KOPT-K1 (cell line): Measurements from ENCODE around the gene GNPAT.
"Not testable (repeated sequence)": the region's sequence is repeated elsewhere in the genome, so short reads cannot be mapped to it uniquely, and the experiment has no call there.

ENCODE experiments used
- H3K27ac ChIP-seq: fragments of 200-600 bp; sonication (generic); 2 replicates; pipeline ENCODE4 v1.5.1; 2016; ENCODE audit warnings: antibody characterized with exemption, mild to moderate bottlenecking, low read depth, low read length; ENCODE audit not compliant: poor library complexity, severe bottlenecking
- H3K36me3 ChIP-seq: fragments of 200-600 bp; sonication (generic); 2 replicates; pipeline ENCODE4 v1.5.1; 2017; ENCODE audit warnings: antibody characterized with exemption, mild to moderate bottlenecking, low read length, moderate library complexity; ENCODE audit not compliant: insufficient read depth
- H3K9me3 ChIP-seq: fragments of 200-600 bp; sonication (generic); 2 replicates; pipeline ENCODE4 v1.5.1; 2017; ENCODE audit warnings: antibody characterized with exemption, low read length, mild to moderate bottlenecking; ENCODE audit not compliant: insufficient read depth, poor library complexity, severe bottlenecking

The GNPAT gene

GRCh38 chr1:231207437-231207836 lies 33.6 kb upstream of the GNPAT start:
- H3K36me3 ChIP-seq, result no peaks in the 10 kb centered on the region
- H3K9me3 ChIP-seq, result no peaks in the 10 kb centered on the region
- no peak overlapping the region for H3K27ac ChIP-seq

- H3K27ac ChIP-seq, result no peak overlapping the region
- H3K9me3 ChIP-seq, result no peaks in the 10 kb centered on the region
- no peaks in the 10 kb centered on the region for H3K36me3 ChIP-seq
These were observed 32.0 kb upstream of the GNPAT start for GRCh38 chr1:231208980-231209379.

GRCh38 chr1:231209531-231209930 lies 31.5 kb upstream of the GNPAT start:
- H3K27ac ChIP-seq, result no peak overlapping the region
- no peaks in the 10 kb centered on the region for H3K9me3 ChIP-seq
- no peaks in the 10 kb centered on the region for H3K36me3 ChIP-seq

DNA sequence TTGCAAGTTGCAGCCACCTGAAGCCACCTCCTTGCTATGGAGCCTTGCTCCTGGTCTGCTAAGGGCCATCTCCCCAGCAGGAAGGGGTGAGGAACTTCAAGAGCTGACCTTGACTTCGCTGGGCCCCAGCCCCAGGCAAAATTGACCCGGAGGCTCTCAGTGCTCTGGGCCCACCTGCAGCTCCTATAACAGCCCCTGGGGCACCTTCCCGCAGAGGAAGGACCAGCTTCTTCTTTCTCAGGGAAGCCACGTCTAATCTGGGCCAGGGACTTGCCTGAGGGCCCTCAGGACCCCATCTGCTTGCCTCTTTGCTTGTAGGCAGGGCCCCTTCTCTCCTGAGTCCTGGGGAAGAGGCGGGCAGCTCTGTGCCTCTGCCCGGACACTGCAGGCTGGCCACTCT lies 30.9 kb upstream of the GNPAT start:
- Histone ChIP-seq H3K36me3 (no peaks in the 10 kb centered on the region), H3K9me3 (no peaks in the 10 kb centered on the region), H3K27ac (no peak overlapping the region)

DNA sequence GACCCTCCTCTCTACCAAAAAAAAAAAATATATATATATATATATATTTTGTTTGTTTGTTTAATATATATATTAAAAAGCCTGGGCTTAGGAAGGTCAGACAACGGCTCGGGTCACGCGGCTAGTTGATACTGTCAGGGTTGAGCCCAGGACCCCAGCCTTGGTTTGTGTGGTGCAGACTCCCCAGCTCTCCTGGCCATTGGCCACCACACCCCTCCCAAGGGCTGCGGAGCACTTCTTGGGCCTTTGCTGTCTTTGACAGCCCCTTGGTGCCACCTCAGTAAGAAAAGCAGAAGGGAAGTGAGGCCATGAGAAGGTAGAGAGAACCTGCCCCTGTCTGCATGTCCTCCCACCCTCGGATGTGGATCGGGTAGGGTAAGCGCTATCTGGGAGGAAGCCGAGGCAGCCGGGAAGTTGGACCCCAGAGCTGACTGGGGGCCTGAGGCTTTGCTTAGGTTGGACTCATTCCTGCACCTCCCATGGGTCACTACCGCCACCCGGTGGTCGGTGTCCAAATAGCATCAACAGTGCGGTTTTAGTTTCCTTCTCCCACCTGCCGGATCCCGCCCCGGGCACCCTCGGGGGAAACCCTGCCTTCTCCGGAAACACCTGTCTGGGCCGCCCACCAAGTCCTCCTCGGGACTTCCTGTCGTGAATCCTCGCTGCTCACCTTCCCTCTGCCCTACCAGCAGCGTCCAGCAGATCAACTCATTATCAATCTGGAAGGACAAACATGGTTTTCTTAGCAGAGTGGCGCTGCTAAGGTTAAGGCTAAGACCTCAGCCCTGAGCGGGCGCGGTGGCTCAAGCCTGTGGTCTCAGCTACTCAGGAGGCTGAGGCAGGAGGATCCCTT lies 29.8 kb upstream of the GNPAT start:
- Histone ChIP-seq H3K36me3 (no peaks in the 10 kb centered on the region), H3K27ac (peak overlapping the region; percentile 67), H3K9me3 (no peaks in the 10 kb centered on the region)

- not testable (repeated sequence) for H3K27ac ChIP-seq, H3K9me3 ChIP-seq, H3K36me3 ChIP-seq
These were observed 28.7 kb upstream of the GNPAT start for GRCh38 chr1:231212301-231212700.

- no peaks in the 10 kb centered on the region for H3K9me3 ChIP-seq
- H3K27ac ChIP-seq, result no peak overlapping the region
- H3K36me3 ChIP-seq, result no peaks in the 10 kb centered on the region
These were observed 27.0 kb upstream of the GNPAT start for GRCh38 chr1:231213831-231214573.

- Histone ChIP-seq H3K27ac (no peak overlapping the region), H3K9me3 (no peaks in the 10 kb centered on the region), H3K36me3 (no peaks in the 10 kb centered on the region)
These were observed 25.9 kb upstream of the GNPAT start for GRCh38 chr1:231214918-231215680.

- Histone ChIP-seq H3K9me3 (no peaks in the 10 kb centered on the region), H3K36me3 (no peaks in the 10 kb centered on the region), H3K27ac (no peak overlapping the region)
These were observed 25.2 kb upstream of the GNPAT start for GRCh38 chr1:231215681-231216385.

GRCh38 chr1:231216498-231216897 lies 24.5 kb upstream of the GNPAT start:
- no peak overlapping the region for H3K27ac ChIP-seq
- H3K9me3 ChIP-seq, result no peaks in the 10 kb centered on the region
- no peaks in the 10 kb centered on the region for H3K36me3 ChIP-seq

DNA sequence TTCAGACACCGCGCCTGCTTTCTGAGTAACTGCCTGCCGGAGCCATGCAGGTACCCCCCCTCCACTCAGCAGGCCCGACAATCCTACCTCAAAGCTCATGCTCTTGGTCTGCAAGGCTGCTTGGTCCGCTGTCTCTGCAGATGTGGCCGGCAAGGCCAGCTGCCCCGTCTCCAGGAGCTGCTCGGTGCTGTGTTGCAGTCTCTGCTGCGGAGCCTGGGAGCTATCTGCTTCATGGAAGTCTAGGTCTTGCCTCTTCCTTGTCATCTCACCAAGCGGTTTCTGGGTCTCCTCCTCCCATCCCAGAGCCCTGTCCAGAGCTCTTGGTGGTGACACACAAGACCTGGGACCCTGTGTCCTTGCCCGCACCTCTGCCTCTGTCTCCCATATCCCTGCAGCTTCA lies 24.0 kb upstream of the GNPAT start:
- Histone ChIP-seq H3K27ac (no peak overlapping the region), H3K9me3 (no peaks in the 10 kb centered on the region), H3K36me3 (no peaks in the 10 kb centered on the region)

DNA sequence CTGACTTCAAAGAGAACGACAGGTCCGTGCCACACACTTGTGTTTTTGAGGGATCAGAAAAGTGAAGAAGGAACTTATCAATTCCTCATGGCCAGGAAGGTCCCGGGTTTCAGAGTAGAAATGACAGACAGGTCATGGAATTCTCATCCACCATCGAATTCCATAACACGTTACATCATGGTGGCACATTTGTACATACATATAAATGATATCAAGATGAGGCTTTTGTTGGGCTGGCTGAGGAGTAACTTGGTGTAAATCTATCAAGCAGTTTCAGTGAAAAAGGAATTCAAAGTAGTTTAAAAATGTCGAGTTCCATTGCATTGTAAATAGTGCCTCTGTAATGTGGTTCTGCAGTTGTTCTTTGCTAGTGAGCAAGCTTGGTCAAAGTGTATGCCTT lies 22.9 kb upstream of the GNPAT start:
- Histone ChIP-seq H3K9me3 (no peaks in the 10 kb centered on the region), H3K27ac (no peak overlapping the region), H3K36me3 (peaks cover 9% of the 10 kb centered on the region; the same call in 1 of the 2 replicates)

GRCh38 chr1:231219422-231220401 lies 21.3 kb upstream of the GNPAT start:
- peaks cover 24% of the 10 kb centered on the region for H3K36me3 ChIP-seq
- no peak overlapping the region for H3K27ac ChIP-seq
- no peaks in the 10 kb centered on the region for H3K9me3 ChIP-seq

DNA sequence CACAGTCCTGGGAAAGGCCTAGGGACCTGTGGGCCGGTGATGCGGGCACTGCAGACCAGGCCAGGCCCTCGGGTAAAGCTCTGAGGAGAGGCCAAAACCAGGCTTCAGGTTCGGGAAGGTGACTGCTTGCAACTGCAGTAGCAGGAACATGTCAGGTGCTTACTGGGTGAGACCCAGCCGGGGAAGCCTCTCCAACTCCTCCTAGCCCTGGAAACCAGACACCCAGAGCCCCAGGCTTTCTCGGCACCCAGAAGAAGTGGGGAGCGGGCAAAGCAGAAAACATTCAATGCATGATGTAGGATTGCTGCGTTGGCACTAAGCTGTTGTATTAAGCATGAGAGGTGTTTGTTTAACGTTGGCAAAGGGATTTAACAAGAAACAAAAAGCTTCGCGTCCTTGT lies 20.2 kb upstream of the GNPAT start:
- Histone ChIP-seq H3K9me3 (no peaks in the 10 kb centered on the region), H3K27ac (no peak overlapping the region), H3K36me3 (peaks cover 35% of the 10 kb centered on the region)
